Activated CD8-positive, alpha-beta memory T cell treated with anti-CD3 and anti-CD28 coated beads for 1 hour (primary cell): ENCODE results near the gene XPR1.
"Not testable (repeated sequence)": the region's sequence is repeated elsewhere in the genome, so short reads cannot be mapped to it uniquely, and the experiment has no call there.

Experiments
- DNase-seq, 2 donors: peaks; one replicate each; pipeline ENCODE4 v3.0.0-alpha.2; 2020; ENCODE audit warnings: low read depth in 1 of 2; ENCODE audit errors: extremely low read depth in 1 of 2

XPR1 gene

DNA sequence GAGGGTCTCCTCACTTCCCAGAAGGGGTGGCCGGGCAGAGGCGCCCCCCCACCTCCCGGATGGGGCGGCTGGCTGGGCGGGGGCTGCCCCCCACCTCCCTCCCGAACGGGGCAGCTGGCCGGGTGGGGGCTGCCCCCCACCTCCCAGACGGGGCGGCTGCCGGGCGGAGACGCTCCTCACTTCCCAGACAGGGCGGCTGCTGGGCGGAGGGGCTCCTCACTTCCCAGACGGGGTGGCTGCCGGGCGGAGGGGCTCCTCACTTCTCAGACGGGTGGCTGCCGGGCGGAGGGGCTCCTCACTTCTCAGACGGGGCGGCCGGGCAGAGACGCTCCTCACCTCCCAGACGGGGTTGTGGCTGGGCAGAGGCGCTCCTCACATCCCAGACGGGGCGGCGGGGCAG, 78.9 kb downstream of the XPR1 start:
- DNase-seq, result not testable (repeated sequence)

DNA sequence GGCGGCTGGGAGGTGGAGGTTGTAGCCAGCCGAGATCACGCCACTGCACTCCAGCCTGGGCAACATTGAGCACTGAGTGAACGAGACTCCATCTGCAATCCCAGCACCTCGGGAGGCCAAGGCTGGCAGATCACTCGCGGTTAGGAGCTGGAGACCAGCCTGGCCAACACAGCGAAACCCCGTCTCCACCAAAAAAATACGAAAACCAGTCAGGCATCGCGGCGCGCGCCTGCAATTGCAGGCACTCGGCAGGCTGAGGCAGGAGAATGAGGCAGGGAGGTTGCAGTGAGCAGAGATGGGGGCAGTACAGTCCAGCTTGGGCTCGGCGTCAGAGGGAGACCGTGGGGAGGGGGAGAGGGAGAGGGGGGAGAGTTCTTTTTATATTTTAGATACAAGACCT, 79.4 kb downstream of the XPR1 start:
- DNase-seq, result not testable (repeated sequence)

DNA sequence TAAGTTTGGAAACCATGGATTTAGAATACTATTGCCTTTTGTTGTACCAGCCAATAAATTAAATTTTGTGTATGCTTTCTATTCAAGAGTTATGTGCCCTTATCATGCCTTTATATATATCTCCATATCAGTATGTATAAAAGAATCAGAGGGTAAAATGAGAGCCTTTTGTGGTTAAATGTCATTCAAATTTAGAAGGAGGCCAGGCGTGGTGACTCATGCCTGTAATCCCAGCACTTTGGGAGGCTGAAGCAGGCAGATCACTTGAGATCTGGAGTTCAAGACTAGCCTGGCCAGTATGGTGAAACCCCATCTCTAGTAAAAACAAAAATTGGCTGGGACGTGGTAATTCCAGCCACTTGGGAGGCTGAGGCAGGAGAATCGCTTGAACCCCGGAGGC, 88.9 kb downstream of the XPR1 start:
- DNase-seq, result no peak

DNA sequence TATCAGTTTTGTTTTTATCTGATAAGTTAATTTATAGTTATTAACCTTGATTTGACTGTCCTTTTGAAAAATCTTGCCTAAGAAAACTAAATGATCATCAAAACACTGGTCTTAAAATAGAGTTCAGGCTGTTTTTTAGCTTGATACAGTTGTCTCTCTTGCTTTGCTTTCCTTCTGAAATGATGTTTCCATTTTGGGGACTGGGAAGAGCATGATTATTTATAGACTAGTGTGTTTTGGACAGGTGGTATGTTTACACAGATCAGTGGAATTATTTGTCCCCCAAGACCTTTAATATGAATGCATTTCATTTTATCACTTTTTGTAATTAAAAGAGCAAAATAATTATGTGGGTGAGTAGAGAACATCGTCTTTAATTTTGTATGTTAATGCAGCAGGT, 90.8 kb downstream of the XPR1 start:
- DNase-seq, result no peak

- DNase-seq, result no peak
These were observed 92.2 kb downstream of the XPR1 start for GRCh38 chr1:180724055-180724454.

- not testable (repeated sequence) for DNase-seq
These were observed 94.2 kb downstream of the XPR1 start for GRCh38 chr1:180726024-180726423.

GRCh38 chr1:180727751-180728150, 95.9 kb downstream of the XPR1 start:
- not testable (repeated sequence) for DNase-seq

- DNase-seq, result no peak
These were observed 96.8 kb downstream of the XPR1 start for GRCh38 chr1:180728472-180729106.

GRCh38 chr1:180731131-180731530, 99.3 kb downstream of the XPR1 start:
- DNase-seq, result no peak

GRCh38 chr1:180732866-180733265, 101.0 kb downstream of the XPR1 start:
- no peak for DNase-seq

DNA sequence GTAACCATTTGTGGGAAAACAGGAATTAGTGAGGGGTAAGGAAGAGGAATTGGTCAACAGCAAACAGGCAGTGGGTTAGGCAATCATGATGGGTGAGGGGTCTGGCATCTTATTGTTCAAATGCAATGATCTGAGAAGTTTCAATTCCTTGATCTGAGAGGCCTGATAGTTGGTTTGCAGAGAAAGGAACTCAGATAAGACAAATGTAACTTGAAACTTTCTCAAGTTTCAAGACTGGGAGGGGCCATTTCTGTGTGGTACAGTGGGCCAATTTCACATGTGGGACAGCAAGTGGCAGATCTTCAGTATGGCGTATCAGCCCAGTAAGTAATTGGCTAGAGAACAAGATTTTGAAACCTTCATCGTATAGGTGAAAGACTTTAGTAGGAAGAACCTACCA, 102.5 kb downstream of the XPR1 start:
- no peak for DNase-seq

DNA sequence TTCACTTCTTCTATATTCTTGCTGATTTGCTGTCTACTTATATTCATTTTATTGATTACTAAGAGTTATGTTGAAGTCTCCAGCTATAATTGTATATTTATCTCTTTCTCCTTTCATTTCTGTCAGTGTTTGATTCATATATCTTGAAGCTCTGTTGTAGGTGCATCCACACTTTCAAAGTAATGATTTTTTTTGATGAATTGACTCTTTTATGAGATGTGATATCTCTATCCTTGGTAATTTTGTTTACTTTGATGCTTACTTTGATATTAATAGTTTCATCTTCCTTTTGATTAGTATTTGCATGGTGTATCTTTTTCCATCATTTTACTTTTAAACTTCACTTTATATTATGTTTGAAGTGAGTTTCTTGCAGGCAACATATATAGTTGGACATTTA, 110.8 kb downstream of the XPR1 start:
- no peak for DNase-seq

DNA sequence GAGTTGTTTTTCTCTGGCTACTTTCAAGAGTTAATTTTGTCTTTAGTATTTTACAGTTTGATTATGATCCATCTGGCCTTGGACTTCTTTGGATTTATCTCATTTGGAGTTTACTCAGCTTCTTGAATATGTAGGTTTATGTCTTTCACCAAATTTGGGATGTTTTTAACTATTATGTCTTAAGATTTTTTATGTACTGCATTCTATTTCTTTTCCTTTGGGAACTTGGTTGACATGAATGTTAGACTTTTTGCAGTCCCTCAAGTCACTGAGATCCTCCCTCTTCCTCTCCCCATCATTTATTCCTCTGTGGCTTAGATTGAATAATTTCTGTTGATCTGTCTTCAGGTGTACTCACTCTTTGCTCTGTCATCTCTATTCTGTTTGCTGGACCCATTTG, 112.0 kb downstream of the XPR1 start:
- no peak for DNase-seq

DNA sequence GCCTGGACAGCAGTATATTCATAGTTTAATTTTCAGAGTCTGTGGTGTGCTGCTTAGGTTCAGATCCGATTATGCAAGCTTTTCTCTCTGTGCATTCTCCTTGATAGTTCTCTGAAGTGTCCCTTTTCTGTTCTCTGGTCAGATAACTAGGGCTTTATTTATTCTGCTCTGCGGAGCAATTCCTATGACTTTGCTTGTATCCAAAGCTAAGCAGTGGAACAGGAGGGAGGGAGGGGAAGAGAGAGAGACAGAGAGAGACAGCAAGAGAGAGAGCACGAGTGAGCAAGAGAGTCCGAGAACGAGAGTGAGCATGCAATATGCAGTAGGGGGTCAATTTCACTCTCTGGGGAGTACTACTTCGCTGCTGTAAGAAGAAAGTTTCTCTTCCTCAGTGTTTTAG, 113.3 kb downstream of the XPR1 start:
- DNase-seq, result no peak

DNA sequence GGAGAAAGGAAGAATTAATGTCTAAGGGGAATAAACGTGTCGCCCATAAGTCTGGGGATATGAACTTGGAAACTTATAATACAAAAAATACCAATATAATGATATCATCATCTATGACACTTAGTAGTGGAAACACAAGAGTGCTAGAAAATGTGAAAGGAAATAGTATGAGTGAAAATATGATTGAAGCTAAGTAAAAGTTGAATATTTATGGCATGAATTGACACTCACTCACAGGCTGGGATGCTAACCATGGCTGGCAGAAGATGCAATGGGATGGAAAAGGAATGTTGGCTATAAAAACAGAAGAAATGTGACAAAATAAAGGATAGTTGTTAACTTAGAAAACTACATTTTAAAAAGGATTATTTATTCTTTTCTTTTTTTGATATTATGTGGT, 120.1 kb downstream of the XPR1 start:
- DNase-seq, result no peak

GRCh38 chr1:180754453-180754852, 122.6 kb downstream of the XPR1 start:
- DNase-seq, result no peak

GRCh38 chr1:180757657-180758056, 125.8 kb downstream of the XPR1 start:
- DNase-seq, result no peak

DNA sequence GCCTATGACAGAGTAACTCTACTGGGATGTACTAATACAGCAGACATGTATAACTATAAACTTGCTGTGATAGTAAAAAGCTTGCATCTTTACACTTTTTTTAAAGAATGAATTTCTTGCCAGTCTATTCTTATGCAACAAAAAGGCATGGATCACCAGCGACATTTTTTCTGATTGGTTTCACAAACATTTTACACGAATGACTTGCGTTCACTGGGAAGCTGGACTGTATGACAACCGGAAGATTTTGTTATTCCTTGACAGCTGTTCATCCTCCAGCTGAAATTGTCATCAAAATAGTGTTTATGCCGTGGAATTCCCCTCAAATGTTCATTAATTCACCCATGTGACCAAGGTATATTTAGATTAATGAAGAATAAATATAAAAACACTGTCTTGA, 131.0 kb downstream of the XPR1 start:
- no peak for DNase-seq

- no peak for DNase-seq
These were observed 133.3 kb downstream of the XPR1 start for GRCh38 chr1:180765151-180765550.

- no peak for DNase-seq
These were observed 138.1 kb downstream of the XPR1 start for GRCh38 chr1:180769889-180770288.

DNA sequence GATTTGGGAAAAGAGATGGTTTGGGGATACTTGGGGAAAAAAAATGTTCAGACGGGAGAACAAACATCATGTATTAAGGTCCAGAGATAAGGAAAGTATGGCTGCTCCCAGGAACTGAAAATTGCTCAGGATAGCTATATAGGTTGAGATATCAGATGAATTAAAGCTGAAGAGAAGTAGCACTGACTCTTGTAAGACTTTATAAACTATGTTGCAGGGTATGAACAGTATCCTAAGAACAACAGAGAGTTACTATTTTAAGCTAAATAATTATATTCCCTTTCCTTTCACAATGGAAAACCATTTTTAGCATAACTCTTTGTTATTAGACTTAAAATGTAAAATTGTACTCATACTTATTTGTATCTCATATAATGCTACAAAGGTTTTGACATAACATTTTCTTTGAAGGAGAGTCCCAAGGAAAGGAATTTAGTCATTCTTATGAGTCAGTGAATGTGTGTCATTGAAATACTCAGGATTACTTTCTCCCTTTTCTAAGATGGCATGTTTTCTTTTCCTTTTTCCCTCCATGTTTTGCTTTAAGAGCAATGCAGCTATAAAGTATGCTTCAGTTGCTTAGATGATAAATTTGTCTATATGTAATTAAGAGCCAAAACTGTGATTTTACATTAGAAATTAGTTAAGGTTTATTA, 141.5 kb downstream of the XPR1 start:
- no peak for DNase-seq

GRCh38 chr1:180775801-180776200, 144.0 kb downstream of the XPR1 start:
- no peak for DNase-seq
